ENCODE data around the gene FOXK1.

DNA sequence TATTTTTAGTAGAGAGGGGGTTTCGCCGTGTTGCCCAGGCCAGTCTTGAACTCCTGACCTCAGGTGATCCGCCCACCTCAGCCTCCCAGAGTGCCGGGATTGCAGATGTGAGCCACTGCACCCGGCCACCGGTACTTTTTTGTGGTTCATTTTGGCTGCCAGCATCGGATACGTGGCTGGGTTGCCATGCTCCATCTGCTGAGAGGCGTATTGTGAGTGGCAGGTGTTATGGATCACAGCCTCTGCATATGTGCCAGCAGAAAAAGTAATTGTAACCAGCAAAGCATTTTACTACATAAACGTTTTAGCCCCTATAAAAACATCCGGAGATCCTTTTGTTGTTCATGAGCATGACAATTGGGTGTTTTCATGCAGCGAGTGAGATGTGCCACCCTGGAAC is 7.1 kb downstream of the FOXK1 start:
- TF ChIP-seq, protein P1, sequence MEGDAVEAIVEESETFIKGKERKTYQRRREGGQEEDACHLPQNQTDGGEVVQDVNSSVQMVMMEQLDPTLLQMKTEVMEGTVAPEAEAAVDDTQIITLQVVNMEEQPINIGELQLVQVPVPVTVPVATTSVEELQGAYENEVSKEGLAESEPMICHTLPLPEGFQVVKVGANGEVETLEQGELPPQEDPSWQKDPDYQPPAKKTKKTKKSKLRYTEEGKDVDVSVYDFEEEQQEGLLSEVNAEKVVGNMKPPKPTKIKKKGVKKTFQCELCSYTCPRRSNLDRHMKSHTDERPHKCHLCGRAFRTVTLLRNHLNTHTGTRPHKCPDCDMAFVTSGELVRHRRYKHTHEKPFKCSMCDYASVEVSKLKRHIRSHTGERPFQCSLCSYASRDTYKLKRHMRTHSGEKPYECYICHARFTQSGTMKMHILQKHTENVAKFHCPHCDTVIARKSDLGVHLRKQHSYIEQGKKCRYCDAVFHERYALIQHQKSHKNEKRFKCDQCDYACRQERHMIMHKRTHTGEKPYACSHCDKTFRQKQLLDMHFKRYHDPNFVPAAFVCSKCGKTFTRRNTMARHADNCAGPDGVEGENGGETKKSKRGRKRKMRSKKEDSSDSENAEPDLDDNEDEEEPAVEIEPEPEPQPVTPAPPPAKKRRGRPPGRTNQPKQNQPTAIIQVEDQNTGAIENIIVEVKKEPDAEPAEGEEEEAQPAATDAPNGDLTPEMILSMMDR (IDR thresholded peaks at IDR 0.05) = no peak
- TF ChIP-seq POLR2A (IDR thresholded peaks at IDR 0.05) (no peak), EP300 (IDR thresholded peaks at IDR 0.05) (no peak)

All from ovary (tissue), 3 donors.